K562 (cell line): Measurements from ENCODE around the gene HOXA9. TPM values are rescaled to one million over a fixed set of nuclear protein-coding genes. Genes with fewer than 3 reads are reported as not detected.

Source experiments
- ATAC-seq: fragments of 200-7000 bp; cut with Tn5 transposase; 3 replicates; pipeline ENCODE4 v1.9.1; 2020; ENCODE audit warnings: moderate library complexity
- BruUV-seq: library from RNA; stranded (reverse); fragments of 400-500 nt; replicated peaks from 2 replicates; lab custom pipeline; 2021; lab: Mats Ljungman, UMichigan
- CTCF ChIA-PET: fragments of 300-600 bp; formaldehyde crosslinking; extraction: SDS; loops from one replicate; lab custom pipeline; 2021; ENCODE audit warnings: low intra/inter-chr PET ratio; lab: Yijun Ruan, JAX
- POLR2A ChIA-PET: fragments of 300-600, 350-650 bp; sonication (Branson Sonifier 250); formaldehyde crosslinking; extraction: SDS; loops from one replicate; lab custom pipeline; 2021; ENCODE audit warnings: antibody characterized with exemption, inconsistent platforms; lab: Yijun Ruan, JAX
- DNase-seq, 4 experiments: peaks; one replicate each; pipeline versions ENCODE4 v3.0.0 to v3.0.0-alpha.2; 2011 to 2018; ENCODE audit warnings: low spot score in 3 of 4, mixed read lengths in 3 of 4; ENCODE audit errors: extremely low read depth in 1 of 4
- FAIRE-seq: peaks from 2 replicates; lab custom pipeline; 2011; peaks lifted over from hg19 to GRCh38; lab: Jason Lieb, UNC
- H2AFZ ChIP-seq: 2 replicates; pipeline ENCODE4 v1.6.0; 2011; ENCODE audit warnings: low read depth, low read length, control low read depth, inconsistent platforms
- H3K27ac ChIP-seq: fragments of 200-600 bp; 3 replicates; pipeline ENCODE4 v1.8.0; 2011; ENCODE audit warnings: low read depth, mild to moderate bottlenecking, control low read depth, inconsistent platforms, low read length, moderate library complexity, mixed read lengths; ENCODE audit errors: extremely low read depth
- H3K27me3 ChIP-seq, 2 experiments: fragments of 300-600 bp in 1 of 2; 2 replicates in 1 of 2; 3 replicates in 1 of 2; pipeline versions ENCODE4 v1.6.0 to v1.8.0; 2011; ENCODE audit warnings: inconsistent platforms in 2 of 2, low read length in 2 of 2, mild to moderate bottlenecking in 1 of 2, mixed read lengths in 1 of 2, moderate library complexity in 1 of 2; ENCODE audit not compliant: control insufficient read depth in 2 of 2, insufficient read depth in 2 of 2
- H3K36me3 ChIP-seq: fragments of 300-600 bp; 3 replicates; pipeline ENCODE4 v1.8.0; 2011; ENCODE audit warnings: mild to moderate bottlenecking, low read length, inconsistent platforms; ENCODE audit not compliant: control insufficient read depth, insufficient read depth
- H3K4me1 ChIP-seq, 2 experiments: fragments of 200-600 bp in 1 of 2; replicated peaks in 1 of 2; 2 replicates in 1 of 2; 3 replicates in 1 of 2; pipeline versions ENCODE4 v1.5.1 to v1.8.0; 2011; ENCODE audit warnings: inconsistent platforms in 2 of 2, low read length in 2 of 2, mild to moderate bottlenecking in 1 of 2, mixed read lengths in 1 of 2, moderate library complexity in 1 of 2; ENCODE audit not compliant: control insufficient read depth in 2 of 2, insufficient read depth in 2 of 2
- H3K4me2 ChIP-seq: 2 replicates; pipeline ENCODE4 v1.6.1; 2011; ENCODE audit warnings: low read length, control low read depth, inconsistent platforms, mixed read lengths; ENCODE audit not compliant: insufficient read depth
- H3K4me3 ChIP-seq: fragments of 200-600 bp; sonication (generic), shearing (Covaris generic); 2 replicates; pipeline ENCODE4 v1.5.1; 2016; ENCODE audit warnings: control low read depth, inconsistent platforms
- H3K79me2 ChIP-seq: fragments of 200-600 bp; 3 replicates; pipeline ENCODE4 v1.8.0; 2011; ENCODE audit warnings: low read length, inconsistent platforms; ENCODE audit not compliant: control insufficient read depth, insufficient read depth
- H3K9ac ChIP-seq, 2 experiments: 2 replicates each; pipeline versions ENCODE4 v1.6.0 to v1.6.1; 2011; ENCODE audit warnings: low read depth in 2 of 2, low read length in 2 of 2, control low read depth in 1 of 2, inconsistent platforms in 1 of 2, mild to moderate bottlenecking in 1 of 2, mixed read lengths in 1 of 2; ENCODE audit not compliant: insufficient read depth in 1 of 2
- H3K9me1 ChIP-seq: one replicate; pipeline ENCODE4 v1.6.0; 2011; ENCODE audit warnings: inconsistent platforms, mild to moderate bottlenecking, low read length, moderate library complexity; ENCODE audit not compliant: control insufficient read depth, insufficient read depth
- H3K9me3 ChIP-seq: replicated peaks from 2 replicates; pipeline ENCODE4 v1.5.1; 2011; ENCODE audit warnings: low read depth, low read length, inconsistent platforms; ENCODE audit not compliant: control insufficient read depth, insufficient read depth
- H4K20me1 ChIP-seq: replicated peaks from 2 replicates; pipeline ENCODE4 v1.6.1; 2011; ENCODE audit warnings: low read length, inconsistent platforms, mixed read lengths; ENCODE audit not compliant: control insufficient read depth, insufficient read depth
- ADNP ChIP-seq: fragments of 200-800 bp; sonication (Bioruptor generic); IDR thresholded peaks from 2 replicates; pipeline ENCODE4 v1.6.1; 2016; ENCODE audit warnings: missing genetic modification characterization, missing compliant biosample characterization
- CBX2 ChIP-seq: fragments of 200-600 bp; sonication (generic); IDR thresholded peaks from one replicate; pipeline ENCODE4 v1.6.1; 2012; ENCODE audit warnings: mild to moderate bottlenecking, low read length, inconsistent platforms; ENCODE audit not compliant: insufficient read depth, poor library complexity, severe bottlenecking
- CBX8 ChIP-seq: fragments of 200-600 bp; sonication (generic); IDR thresholded peaks from 2 replicates; pipeline ENCODE4 v1.6.1; 2012; ENCODE audit warnings: borderline replicate concordance, mixed run types, low read depth, mild to moderate bottlenecking, moderate library complexity, mixed read lengths, low read length, control low read depth, inconsistent platforms; ENCODE audit not compliant: poor library complexity, severe bottlenecking; ENCODE audit errors: extremely low read depth
- EHMT2 ChIP-seq: fragments of 450-650 bp; IDR thresholded peaks from 2 replicates; pipeline ENCODE4 v1.6.1; 2018; ENCODE audit warnings: antibody characterized with exemption
- HEY1 ChIP-seq: fragments of 250-450 bp; sonication (Bioruptor Pico); IDR thresholded peaks from 2 replicates; pipeline ENCODE4 v1.5.0; 2020; ENCODE audit warnings: mild to moderate bottlenecking, moderate library complexity, borderline replicate concordance
- MECOM ChIP-seq: fragments of 250-450 bp; sonication (Bioruptor Pico); IDR thresholded peaks from 2 replicates; pipeline ENCODE4 v1.8.0; 2022; ENCODE audit warnings: inconsistent platforms
- TAL1 ChIP-seq: fragments of 450-650 bp; IDR thresholded peaks from 2 replicates; pipeline ENCODE4 v1.6.1; 2016; ENCODE audit warnings: mild to moderate bottlenecking
- ZNF146 ChIP-seq: IDR thresholded peaks from one replicate; pipeline ENCODE4 v1.6.1; 2018; ENCODE audit warnings: missing compliant biosample characterization; ENCODE audit not compliant: unreplicated experiment
- ZNF699 ChIP-seq: fragments of 250-450 bp; sonication (Bioruptor Pico); IDR thresholded peaks from 2 replicates; pipeline ENCODE4 v1.8.0; 2021; ENCODE audit warnings: mild to moderate bottlenecking, moderate library complexity; ENCODE audit not compliant: insufficient replicate concordance
- WGBS: fragments of 100-300 bp; shearing (Covaris generic); methylation state at CpG from one replicate; pipeline ENCODE4 v1.1.6; 2016; ENCODE audit warnings: low coverage, mixed read lengths; ENCODE audit not compliant: insufficient coverage; ENCODE audit errors: missing lambda C conversion rate; 5-methylcytosine and 5-hydroxymethylcytosine counted together
- in situ Hi-C: fragments of 300-500 bp; cut with MboI; formaldehyde crosslinking; loops from 4 replicates; pipeline ENCODE4 v1.15.0; 2018; ENCODE audit warnings: inconsistent platforms, mixed read lengths
- intact Hi-C: fragments of 100-400 bp; cut with micrococcal nuclease; formaldehyde crosslinking; loops from 2 replicates; pipeline ENCODE4 v1.14.2; 2022
- polyA plus RNA-seq, 8 experiments: library from polyadenylated mRNA; depleted of rRNA in 4 of 8; stranded (reverse) in 5 of 8; unstranded in 3 of 8; fragments of >200 nt; fragmentation: Nextera tagmentation in 2 of 8; fragmentation: Illumina TruSeq in 1 of 8; extraction: Ambion mirVana in 2 of 8; extraction: Trizol in 1 of 8; gene quantifications; 2 replicates each; pipeline versions ENCODE4 v1.2.1 to v1.2.3, GENCODE V29; 2011 to 2014; ENCODE audit warnings: inconsistent platforms in 1 of 8, missing spikeins in 1 of 8
- total RNA-seq, 7 experiments: library from RNA; depleted of rRNA in 6 of 7; stranded (reverse); fragments of >200 nt in 6 of 7; fragmentation: Illumina TruSeq in 2 of 7; extraction: Trizol in 2 of 7; gene quantifications; 2 replicates each; pipeline versions ENCODE4 v1.2.1 to v1.2.3, GENCODE V29; 2011 to 2021; ENCODE audit warnings: low replicate concordance in 1 of 7
- TF ChIP-seq, protein P1 (sequence below): fragments of 250-450 bp; sonication (Bioruptor Pico); IDR thresholded peaks from 2 replicates; pipeline ENCODE4 v1.8.0; 2022; ENCODE audit warnings: moderate library complexity, mild to moderate bottlenecking, inconsistent platforms
- TF ChIP-seq, protein P2 (sequence below): fragments of 250-450 bp; sonication (Bioruptor Pico); IDR thresholded peaks from 2 replicates; pipeline ENCODE4 v1.8.0; 2021; ENCODE audit warnings: moderate library complexity, mild to moderate bottlenecking, inconsistent platforms
- TF ChIP-seq, protein P3 (sequence below): fragments of 450-650 bp; IDR thresholded peaks from 2 replicates; pipeline ENCODE4 v1.7.0; 2016; ENCODE audit warnings: borderline replicate concordance
- TF ChIP-seq, protein P4 (sequence below): fragments of 450-650 bp; formaldehyde crosslinking; IDR thresholded peaks from 2 replicates; pipeline ENCODE4 v1.4.0; 2020; ENCODE audit warnings: mild to moderate bottlenecking, moderate library complexity

The HOXA9 gene
- total and polyA plus RNA-seq, 9 of the 15 experiments (the other 6 are each of a cell fraction or from before 2014, with no cell fraction given): not detected

DNA sequence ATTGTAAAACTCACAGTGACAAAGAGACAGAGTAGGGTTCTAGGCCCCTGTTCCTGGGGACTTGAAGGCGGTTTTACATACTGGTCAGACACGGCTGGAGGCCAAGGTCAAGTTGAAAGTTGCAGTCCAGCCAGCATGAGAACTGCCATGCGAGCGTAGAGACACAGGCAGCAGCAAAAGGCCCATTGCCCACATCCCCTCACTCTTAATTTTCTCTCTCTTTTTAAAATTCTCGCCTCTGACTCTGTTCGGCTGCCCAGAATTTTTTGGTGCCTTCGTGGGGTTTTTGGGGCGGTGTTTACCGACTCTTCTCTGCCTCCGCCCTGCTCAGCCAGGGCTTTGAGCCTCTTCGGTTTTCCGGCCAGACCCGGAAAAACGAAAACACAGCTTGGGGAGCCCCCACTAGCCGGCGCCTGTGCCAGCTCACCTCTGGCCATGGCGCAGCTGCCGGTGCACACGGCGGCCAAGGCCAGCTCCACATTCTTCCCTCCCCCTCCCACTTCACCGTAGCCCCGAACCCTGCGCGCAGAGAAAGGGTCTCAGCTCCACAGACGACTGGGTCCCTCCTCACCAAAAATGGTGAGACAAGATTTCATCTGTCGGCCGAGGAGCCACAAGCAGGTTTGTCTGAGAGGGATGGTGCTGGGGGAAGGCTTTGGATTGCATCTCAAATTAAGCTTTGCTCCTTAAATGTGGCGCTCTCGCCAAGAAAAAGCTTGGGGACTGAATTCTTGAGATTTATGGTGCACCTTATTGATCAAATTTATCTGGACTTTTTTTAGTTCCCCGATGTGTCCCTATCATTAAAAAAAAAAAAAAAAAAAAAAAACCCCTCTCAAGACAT lies 36.9 kb upstream of the HOXA9 start:
- H3K9ac ChIP-seq: no peak overlapping the region
- DNase-seq (no peak), ATAC-seq (no peak), FAIRE-seq (no peak)
- no peak overlapping the region for H3K4me3 ChIP-seq
- no peaks in the 10 kb centered on the region for H3K9me3 ChIP-seq
- H4K20me1 ChIP-seq: 0 out of 2 replicates have a peak, but pooled peaks cover 8% of the 10 kb centered on the region
- WGBS: 12% methylated on average over 29 of the region's 30 CpGs
- intact Hi-C loops: no loop called here
- no peaks in the 10 kb centered on the region for H3K79me2 ChIP-seq
- peaks cover 51 to 71% of the 10 kb centered on the region in 2 experiments for H3K27me3 ChIP-seq
- no peak overlapping the region for H3K27ac ChIP-seq
- H3K4me1 ChIP-seq: peaks cover 0 to 17% of the 10 kb centered on the region in 2 experiments; a peak in 2 of 5 replicates
- in situ Hi-C loops: loop anchor here (5.0 to 10.0 kb wide), 4 partner anchors 373 to 815 kb away; no protein-coding TSS in a partner anchor
- POLR2A ChIA-PET: interaction anchor here (0.6 kb wide), 1 partner anchor 1947 kb away, joined by 3 read pairs; no protein-coding TSS in a partner anchor
- no TSS peak for BruUV-seq
- H3K9me1 ChIP-seq: no peaks in the 10 kb centered on the region
- CTCF ChIA-PET: no interaction called here
- TF ChIP-seq ZNF699 (CRISPR knock-in tag) (no peak), EHMT2 (no peak), CBX2 (peak; percentile 18), HEY1 (CRISPR knock-in tag) (no peak), ADNP (tag) (no peak), MECOM (no peak), ZNF146 (CRISPR knock-in tag) (no peak), CBX8 (peak; percentile 72), TAL1 (no peak)
- TF ChIP-seq, protein P1, sequence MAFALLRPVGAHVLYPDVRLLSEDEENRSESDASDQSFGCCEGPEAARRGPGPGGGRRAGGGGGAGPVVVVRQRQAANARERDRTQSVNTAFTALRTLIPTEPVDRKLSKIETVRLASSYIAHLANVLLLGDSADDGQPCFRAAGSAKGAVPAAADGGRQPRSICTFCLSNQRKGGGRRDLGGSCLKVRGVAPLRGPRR (CRISPR knock-in tag): no peak
- TF ChIP-seq, protein P2, sequence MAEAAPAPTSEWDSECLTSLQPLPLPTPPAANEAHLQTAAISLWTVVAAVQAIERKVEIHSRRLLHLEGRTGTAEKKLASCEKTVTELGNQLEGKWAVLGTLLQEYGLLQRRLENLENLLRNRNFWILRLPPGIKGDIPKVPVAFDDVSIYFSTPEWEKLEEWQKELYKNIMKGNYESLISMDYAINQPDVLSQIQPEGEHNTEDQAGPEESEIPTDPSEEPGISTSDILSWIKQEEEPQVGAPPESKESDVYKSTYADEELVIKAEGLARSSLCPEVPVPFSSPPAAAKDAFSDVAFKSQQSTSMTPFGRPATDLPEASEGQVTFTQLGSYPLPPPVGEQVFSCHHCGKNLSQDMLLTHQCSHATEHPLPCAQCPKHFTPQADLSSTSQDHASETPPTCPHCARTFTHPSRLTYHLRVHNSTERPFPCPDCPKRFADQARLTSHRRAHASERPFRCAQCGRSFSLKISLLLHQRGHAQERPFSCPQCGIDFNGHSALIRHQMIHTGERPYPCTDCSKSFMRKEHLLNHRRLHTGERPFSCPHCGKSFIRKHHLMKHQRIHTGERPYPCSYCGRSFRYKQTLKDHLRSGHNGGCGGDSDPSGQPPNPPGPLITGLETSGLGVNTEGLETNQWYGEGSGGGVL (CRISPR knock-in tag): no peak
- TF ChIP-seq, protein P3, sequence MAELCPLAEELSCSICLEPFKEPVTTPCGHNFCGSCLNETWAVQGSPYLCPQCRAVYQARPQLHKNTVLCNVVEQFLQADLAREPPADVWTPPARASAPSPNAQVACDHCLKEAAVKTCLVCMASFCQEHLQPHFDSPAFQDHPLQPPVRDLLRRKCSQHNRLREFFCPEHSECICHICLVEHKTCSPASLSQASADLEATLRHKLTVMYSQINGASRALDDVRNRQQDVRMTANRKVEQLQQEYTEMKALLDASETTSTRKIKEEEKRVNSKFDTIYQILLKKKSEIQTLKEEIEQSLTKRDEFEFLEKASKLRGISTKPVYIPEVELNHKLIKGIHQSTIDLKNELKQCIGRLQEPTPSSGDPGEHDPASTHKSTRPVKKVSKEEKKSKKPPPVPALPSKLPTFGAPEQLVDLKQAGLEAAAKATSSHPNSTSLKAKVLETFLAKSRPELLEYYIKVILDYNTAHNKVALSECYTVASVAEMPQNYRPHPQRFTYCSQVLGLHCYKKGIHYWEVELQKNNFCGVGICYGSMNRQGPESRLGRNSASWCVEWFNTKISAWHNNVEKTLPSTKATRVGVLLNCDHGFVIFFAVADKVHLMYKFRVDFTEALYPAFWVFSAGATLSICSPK: no peak
- TF ChIP-seq, protein P4, sequence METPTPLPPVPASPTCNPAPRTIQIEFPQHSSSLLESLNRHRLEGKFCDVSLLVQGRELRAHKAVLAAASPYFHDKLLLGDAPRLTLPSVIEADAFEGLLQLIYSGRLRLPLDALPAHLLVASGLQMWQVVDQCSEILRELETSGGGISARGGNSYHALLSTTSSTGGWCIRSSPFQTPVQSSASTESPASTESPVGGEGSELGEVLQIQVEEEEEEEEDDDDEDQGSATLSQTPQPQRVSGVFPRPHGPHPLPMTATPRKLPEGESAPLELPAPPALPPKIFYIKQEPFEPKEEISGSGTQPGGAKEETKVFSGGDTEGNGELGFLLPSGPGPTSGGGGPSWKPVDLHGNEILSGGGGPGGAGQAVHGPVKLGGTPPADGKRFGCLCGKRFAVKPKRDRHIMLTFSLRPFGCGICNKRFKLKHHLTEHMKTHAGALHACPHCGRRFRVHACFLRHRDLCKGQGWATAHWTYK: no peak
- TF ChIP-seq, all 486 proteins: peak for 2
- no peaks in the 10 kb centered on the region for H3K36me3 ChIP-seq
- no peak overlapping the region for H2AFZ ChIP-seq
- H3K4me2 ChIP-seq: no peak overlapping the region
